IPS-11a (cell line): Measurements from ENCODE around the gene RYR2.
"Not testable (repeated sequence)": the region's sequence is repeated elsewhere in the genome, so short reads cannot be mapped to it uniquely, and the experiment has no call there.

Source experiments
- H3K4me3 ChIP-seq: one replicate; pipeline ENCODE4 v1.5.1; 2013; ENCODE audit warnings: low read depth, low read length, control low read depth

Gene RYR2

GRCh38 chr1:237820634-237821033 is 778.6 kb downstream of the RYR2 start:
- not testable (repeated sequence) for H3K4me3 ChIP-seq

GRCh38 chr1:237832858-237833257 is 790.9 kb downstream of the RYR2 start:
- H3K4me3 ChIP-seq, result no peak overlapping the region

DNA sequence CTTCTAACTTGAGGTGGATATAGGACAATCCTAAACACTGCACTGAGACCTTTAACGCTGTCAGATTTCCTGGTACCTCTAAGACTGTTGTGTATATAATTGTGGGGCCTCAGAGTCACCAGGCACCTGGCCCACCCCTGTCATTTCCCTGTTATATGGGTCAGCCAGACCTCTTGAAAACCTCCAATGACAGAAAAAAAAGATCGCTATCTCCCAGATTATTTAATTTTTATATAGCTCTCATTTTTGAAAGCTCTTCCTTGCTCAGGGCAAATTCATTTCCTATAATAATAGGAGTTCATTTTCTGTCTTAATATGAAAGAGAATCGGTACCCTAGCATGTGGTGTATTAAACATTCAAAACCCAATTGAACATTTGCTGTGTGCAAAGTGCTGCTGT is 792.1 kb downstream of the RYR2 start:
- H3K4me3 ChIP-seq, result no peak overlapping the region

GRCh38 chr1:237834461-237834860 is 792.5 kb downstream of the RYR2 start:
- no peak overlapping the region for H3K4me3 ChIP-seq

- no peak overlapping the region for H3K4me3 ChIP-seq
Measured at GRCh38 chr1:237838320-237838719, 796.3 kb downstream of the RYR2 start.

- H3K4me3 ChIP-seq, result no peak overlapping the region
Measured at GRCh38 chr1:237838904-237839534, 797.0 kb downstream of the RYR2 start.

DNA sequence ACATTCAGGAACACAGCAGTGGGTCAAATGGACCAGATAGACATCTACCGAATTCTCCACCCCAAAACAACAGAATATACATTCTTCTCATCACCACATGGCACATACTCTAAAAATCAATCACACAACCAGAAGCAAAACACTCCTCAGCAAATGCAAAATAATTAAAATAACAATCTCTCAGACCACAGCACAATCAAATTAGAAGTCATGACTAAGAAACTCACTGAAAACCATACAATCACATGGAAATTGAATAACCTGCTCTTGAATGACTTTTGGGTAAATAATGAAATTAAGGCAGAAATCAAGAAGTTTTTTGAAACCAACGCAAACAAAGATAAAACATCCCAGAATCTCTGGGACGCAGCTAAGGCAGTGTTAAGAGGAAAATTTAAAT is 799.5 kb downstream of the RYR2 start:
- H3K4me3 ChIP-seq, result no peak overlapping the region

GRCh38 chr1:237843516-237843915 is 801.5 kb downstream of the RYR2 start:
- not testable (repeated sequence) for H3K4me3 ChIP-seq

DNA sequence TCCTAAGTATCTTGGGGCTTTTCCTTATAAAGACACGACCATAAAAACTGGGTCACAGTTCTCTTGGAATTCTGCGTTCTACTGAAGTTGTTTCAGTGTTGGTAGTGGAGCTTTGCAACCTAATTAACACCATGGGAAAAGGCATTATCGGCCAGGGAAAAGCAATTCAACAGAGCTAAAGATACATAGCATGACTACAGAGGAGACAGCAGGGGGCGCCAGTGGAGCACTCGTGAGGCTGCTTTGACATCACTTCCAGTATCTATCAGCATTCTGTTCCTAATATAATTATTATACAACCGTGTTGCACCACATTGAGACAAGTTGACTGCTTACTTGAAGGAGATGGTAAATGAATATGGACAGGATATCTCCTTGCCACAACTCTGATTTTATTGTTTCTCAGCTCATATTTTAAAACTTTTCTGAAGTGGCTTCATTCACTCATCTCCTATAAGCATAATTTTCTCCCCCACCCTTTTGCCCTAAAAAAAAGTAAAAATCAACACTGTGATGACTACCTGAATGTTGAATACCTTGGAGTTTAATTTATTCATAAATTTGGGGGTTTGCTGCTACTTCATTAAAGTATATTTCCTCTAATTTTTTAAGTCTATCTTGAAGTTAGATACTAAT is 809.3 kb downstream of the RYR2 start:
- H3K4me3 ChIP-seq, result no peak overlapping the region

DNA sequence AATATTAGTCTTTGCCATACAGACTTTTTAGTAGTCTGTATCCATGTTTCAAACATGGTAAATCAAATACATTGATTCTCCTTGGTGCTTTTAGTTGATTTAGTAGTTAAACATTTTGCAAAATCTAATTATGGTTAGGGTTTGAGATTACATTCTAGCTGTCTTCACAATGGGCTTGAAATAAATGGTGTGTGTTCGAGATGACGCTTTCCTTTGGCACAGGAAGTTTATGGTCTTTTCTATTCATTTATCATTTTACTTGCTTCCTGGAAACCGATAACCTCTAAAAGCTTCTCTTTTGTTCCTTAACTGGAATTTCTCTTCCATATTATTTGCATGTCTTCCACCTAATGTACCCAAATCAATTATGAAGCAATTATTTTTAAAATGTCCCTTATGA is 810.4 kb downstream of the RYR2 start:
- H3K4me3 ChIP-seq, result no peak overlapping the region

DNA sequence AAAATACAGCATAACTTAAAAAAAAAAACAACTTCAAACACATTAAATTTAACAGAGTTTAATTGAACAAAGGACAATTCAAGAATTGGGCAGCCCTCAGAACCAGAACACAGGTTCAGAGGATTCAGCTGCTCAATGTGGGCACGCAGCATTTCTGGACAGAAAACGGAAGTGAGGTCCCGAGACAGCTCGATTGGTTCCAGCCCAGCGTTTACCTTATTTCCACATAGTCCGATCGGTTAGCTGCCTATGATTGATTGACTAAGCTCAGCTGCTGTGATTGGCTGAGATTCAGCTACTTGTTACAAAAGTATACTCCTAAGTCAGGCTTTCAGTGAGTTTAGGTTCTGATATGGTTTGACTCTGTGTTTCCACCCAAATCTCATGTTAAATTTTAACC is 815.5 kb downstream of the RYR2 start:
- no peak overlapping the region for H3K4me3 ChIP-seq

GRCh38 chr1:237858992-237859391 is 817.0 kb downstream of the RYR2 start:
- H3K4me3 ChIP-seq, result no peak overlapping the region

DNA sequence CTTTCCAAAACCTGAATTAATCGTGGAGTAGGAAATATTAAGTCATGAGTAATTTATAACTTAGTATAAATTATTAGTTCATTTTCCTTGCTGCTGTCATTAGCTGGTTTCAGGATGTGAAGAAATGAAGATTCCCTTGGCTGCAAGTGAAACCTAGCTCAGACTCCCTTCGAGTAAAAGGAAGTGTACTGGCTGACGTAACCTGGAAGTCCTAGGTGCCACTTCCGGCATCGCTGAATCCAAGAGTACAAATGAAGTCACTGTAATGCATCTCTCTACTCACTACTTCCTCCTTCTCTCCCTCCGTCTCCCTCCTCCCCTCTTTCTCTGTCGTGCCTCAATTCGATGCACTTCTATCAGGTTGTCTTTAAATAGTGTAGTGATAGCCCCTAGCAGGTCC is 820.0 kb downstream of the RYR2 start:
- H3K4me3 ChIP-seq, result no peak overlapping the region

DNA sequence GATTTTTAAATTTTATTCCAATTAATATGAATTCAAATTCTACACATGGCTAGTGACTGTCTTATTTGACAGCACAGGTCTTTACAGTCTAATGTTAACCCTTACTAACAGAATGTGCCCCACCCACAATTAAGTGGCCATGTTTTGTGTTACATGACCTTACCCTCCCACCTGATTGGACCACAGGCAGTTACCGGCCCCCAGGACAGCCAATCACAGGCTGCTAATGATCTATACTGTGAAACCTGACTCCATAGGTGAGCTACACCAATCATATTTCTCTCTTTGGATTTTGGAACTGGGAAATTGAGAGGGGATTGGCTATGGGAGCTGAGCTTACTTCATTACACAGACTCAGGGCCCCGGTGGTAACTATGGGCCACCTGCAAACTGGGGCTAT is 821.2 kb downstream of the RYR2 start:
- no peak overlapping the region for H3K4me3 ChIP-seq

DNA sequence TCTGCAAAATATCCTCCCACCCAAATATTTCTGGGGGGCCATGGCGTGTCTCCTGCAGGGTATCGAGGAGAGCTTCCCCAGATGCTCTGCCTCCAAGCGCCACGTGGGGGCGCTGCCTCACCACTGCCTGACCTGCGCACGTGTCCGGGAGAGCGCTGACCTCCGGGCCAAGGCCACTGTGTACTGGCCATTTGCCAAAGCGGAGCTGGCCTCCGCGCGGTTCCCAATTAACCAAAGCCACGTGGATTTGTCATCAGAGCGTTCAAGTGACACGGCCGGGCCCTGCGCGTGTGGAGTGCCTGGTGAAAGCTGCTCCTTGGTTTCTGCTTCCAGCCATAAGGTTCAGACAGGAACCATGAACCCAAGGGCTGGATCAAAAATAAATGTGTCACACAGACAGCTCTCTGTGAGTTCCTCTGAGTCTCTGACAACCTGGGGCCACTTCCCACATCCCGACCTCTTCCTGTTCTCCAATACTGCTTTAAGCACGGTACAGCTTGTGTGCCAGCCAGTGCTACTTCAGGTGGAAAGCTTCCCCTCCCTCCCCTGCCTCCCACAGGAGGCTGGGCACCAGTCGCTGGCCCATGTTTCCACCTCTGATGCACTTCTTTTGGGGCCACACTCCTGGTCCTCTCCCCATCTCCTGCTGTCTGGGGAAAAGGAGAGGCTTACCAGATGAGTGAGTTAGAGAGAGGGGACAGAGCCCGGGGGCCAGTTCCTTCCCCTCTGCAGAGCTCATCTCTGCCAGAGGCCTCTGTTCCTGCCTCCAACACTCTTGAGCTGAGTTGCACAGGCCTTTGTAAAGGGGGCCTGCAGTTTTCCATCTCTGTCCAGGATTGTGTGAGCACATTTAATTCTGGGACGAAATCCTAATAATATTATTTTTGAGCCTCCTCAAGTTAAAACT is 822.6 kb downstream of the RYR2 start:
- H3K4me3 ChIP-seq, result no peak overlapping the region

DNA sequence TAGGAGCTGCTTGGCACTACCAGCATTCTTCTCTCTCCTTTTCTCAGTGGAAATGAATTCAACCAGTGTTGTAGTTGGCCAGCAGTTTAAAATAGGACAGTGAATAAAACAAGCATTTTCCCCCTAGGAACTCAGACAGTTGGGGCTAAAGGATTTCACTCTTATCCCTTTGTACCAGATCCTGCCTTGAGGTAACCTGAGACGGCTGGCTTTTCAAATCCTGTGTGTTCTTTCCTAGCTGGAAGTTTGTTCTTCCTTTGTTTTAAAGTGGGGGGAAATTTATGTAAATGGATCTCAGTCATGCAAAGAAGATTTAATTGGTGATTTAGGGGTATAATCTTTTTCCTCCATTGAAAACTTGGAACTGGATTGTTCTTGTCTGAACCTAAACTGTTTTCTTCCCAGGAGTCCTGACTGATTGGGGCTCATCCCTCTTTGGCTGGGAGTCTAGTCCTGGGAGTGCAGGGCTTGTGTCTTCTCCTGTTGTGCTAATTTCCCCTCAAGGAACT is 825.5 kb downstream of the RYR2 start:
- H3K4me3 ChIP-seq, result no peak overlapping the region

- no peak overlapping the region for H3K4me3 ChIP-seq
Measured at GRCh38 chr1:237868817-237869600, 827.0 kb downstream of the RYR2 start.

- no peak overlapping the region for H3K4me3 ChIP-seq
Measured at GRCh38 chr1:237873487-237874211, 831.7 kb downstream of the RYR2 start.

DNA sequence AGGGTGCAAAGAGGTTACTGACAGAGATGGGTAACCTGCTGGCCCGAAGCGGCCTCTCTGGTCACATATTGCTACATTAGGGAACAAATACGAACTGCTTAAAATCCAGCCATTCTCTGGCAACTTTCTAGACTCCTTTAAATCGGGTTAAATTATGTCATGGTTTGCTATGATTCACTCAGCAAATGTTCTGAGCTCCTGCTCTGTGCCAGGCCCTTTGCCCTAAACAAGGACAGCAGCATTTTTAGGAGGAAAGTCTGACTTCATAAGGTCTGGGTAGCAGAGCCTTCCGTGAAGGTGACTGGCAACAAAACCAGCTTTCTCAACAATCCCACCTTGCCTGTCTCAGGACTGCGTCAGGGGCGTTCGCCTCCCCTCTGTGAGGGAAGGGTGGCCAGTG is 833.3 kb downstream of the RYR2 start:
- H3K4me3 ChIP-seq, result no peak overlapping the region

DNA sequence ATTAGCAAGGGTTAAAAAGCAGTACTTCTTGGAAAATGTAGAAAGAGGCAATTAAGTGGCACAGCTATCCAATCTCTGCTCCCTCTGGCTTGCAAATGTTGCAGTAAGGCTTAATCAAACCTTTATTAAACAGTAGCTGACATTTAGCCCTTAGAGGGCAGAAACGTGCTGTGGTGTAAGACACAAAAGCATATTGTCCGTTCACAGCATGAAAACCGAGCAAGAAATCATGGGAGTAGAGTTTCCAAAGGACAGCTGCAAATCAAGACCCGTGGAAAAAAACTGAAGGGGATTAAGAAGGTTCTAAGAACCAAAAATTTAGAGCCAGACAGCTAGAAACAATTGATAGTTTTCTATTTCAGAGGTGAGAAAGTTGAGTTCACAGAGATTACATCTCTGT is 835.6 kb downstream of the RYR2 start:
- no peak overlapping the region for H3K4me3 ChIP-seq
